GM18520 (cell line): ENCODE measurements around the gene MGST2.

ENCODE experiments used
- ATAC-seq: cut with Tn5 transposase; IDR thresholded peaks from one replicate; pipeline ENCODE4 v1.9.1; 2021; ENCODE audit not compliant: unreplicated experiment

MGST2 gene

GRCh38 chr4:139643042-139643895 is 22.4 kb upstream of the MGST2 start:
- no peak for ATAC-seq

- ATAC-seq = no peak
These were observed 20.2 kb upstream of the MGST2 start for GRCh38 chr4:139645458-139645857.

- no peak for ATAC-seq
These were observed 18.4 kb upstream of the MGST2 start for GRCh38 chr4:139647184-139647583.

- ATAC-seq = no peak
These were observed 17.7 kb upstream of the MGST2 start for GRCh38 chr4:139647952-139648351.

- peak; percentile 85 for ATAC-seq
These were observed 14.1 kb upstream of the MGST2 start for GRCh38 chr4:139651282-139652194.

GRCh38 chr4:139654516-139654915 is 11.1 kb upstream of the MGST2 start:
- ATAC-seq = no peak

GRCh38 chr4:139655116-139655515 is 10.5 kb upstream of the MGST2 start:
- peak; percentile 33 for ATAC-seq

- ATAC-seq = no peak
These were observed 8.8 kb upstream of the MGST2 start for GRCh38 chr4:139656614-139657486.

GRCh38 chr4:139658185-139658584 is 7.4 kb upstream of the MGST2 start:
- no peak for ATAC-seq

GRCh38 chr4:139658586-139659382 is 6.8 kb upstream of the MGST2 start:
- ATAC-seq = no peak

- ATAC-seq = no peak
These were observed 5.7 kb upstream of the MGST2 start for GRCh38 chr4:139659735-139660424.

GRCh38 chr4:139660568-139661043 is 5.0 kb upstream of the MGST2 start:
- ATAC-seq = no peak

GRCh38 chr4:139663561-139664138 is 2.0 kb upstream of the MGST2 start:
- ATAC-seq = no peak

GRCh38 chr4:139664442-139664841 is 1.2 kb upstream of the MGST2 start:
- ATAC-seq = no peak

GRCh38 chr4:139665079-139665689 is 435 bp upstream of the MGST2 start:
- ATAC-seq = no peak

GRCh38 chr4:139666735-139667281 is 1.2 kb downstream of the MGST2 start:
- ATAC-seq = no peak

- no peak for ATAC-seq
These were observed 2.4 kb downstream of the MGST2 start for GRCh38 chr4:139668036-139668435.

- no peak for ATAC-seq
These were observed 3.1 kb downstream of the MGST2 start for GRCh38 chr4:139668658-139669201.
